ENCODE results near the gene LYRM4. TPM values are rescaled to one million over a fixed set of nuclear protein-coding genes. Genes with fewer than 3 reads are reported as not detected.

LYRM4 gene
- total RNA-seq, 1 donor from 2014 or later, result 34.4 TPM

GRCh38 chr6:5089481-5090438 is 171.0 kb downstream of the LYRM4 start:
- no peak for TF ChIP-seq CTCF (IDR thresholded peaks at IDR 0.05; ENCODE audit: unreplicated experiment)
- Mint-ChIP-seq H3K4me3 (ENCODE audit: low read depth) (no peak overlapping the region), H3K36me3 (ENCODE audit: insufficient read depth) (no peaks in the 10 kb centered on the region), H3K27ac (no peak overlapping the region), H3K27me3 (peaks cover 56% of the 10 kb centered on the region), H3K4me1 (ENCODE audit: low read depth) (peaks cover 1% of the 10 kb centered on the region), H3K9me3 (ENCODE audit: low read depth) (no peaks in the 10 kb centered on the region)
- DNase-seq (ENCODE audit: low spot score, unreplicated experiment), result no peak

- no peak overlapping the region for H3K27ac Mint-ChIP-seq
- no peak for DNase-seq (ENCODE audit: low spot score, unreplicated experiment)
- H3K4me3 Mint-ChIP-seq (ENCODE audit: low read depth), result no peak overlapping the region
- H3K9me3 Mint-ChIP-seq (ENCODE audit: low read depth), result no peaks in the 10 kb centered on the region
- H3K36me3 Mint-ChIP-seq (ENCODE audit: insufficient read depth), result no peaks in the 10 kb centered on the region
- TF ChIP-seq CTCF (IDR thresholded peaks at IDR 0.05; ENCODE audit: unreplicated experiment), result no peak
- peaks cover 59% of the 10 kb centered on the region for H3K27me3 Mint-ChIP-seq
- H3K4me1 Mint-ChIP-seq (ENCODE audit: low read depth), result peaks cover 2% of the 10 kb centered on the region
These were observed 172.0 kb downstream of the LYRM4 start for GRCh38 chr6:5088780-5089179.

- H3K4me3 Mint-ChIP-seq (ENCODE audit: low read depth), result no peak overlapping the region
- no peaks in the 10 kb centered on the region for H3K36me3 Mint-ChIP-seq (ENCODE audit: insufficient read depth)
- H3K4me1 Mint-ChIP-seq (ENCODE audit: low read depth), result peaks cover 2% of the 10 kb centered on the region
- TF ChIP-seq CTCF (IDR thresholded peaks at IDR 0.05; ENCODE audit: unreplicated experiment), result no peak
- peaks cover 67% of the 10 kb centered on the region for H3K27me3 Mint-ChIP-seq
- no peak overlapping the region for H3K27ac Mint-ChIP-seq
- no peak for DNase-seq (ENCODE audit: low spot score, unreplicated experiment)
- H3K9me3 Mint-ChIP-seq (ENCODE audit: low read depth), result no peaks in the 10 kb centered on the region
These were observed 173.4 kb downstream of the LYRM4 start for GRCh38 chr6:5087389-5087788.

GRCh38 chr6:5086294-5086890 is 174.4 kb downstream of the LYRM4 start:
- no peak overlapping the region for H3K27ac Mint-ChIP-seq
- peaks cover 2% of the 10 kb centered on the region for H3K4me1 Mint-ChIP-seq (ENCODE audit: low read depth)
- DNase-seq (ENCODE audit: low spot score, unreplicated experiment), result no peak
- H3K27me3 Mint-ChIP-seq, result peaks cover 70% of the 10 kb centered on the region
- peak overlapping the region; percentile 14 for H3K4me3 Mint-ChIP-seq (ENCODE audit: low read depth)
- H3K9me3 Mint-ChIP-seq (ENCODE audit: low read depth), result no peaks in the 10 kb centered on the region
- TF ChIP-seq CTCF (IDR thresholded peaks at IDR 0.05; ENCODE audit: unreplicated experiment), result no peak
- no peaks in the 10 kb centered on the region for H3K36me3 Mint-ChIP-seq (ENCODE audit: insufficient read depth)

GRCh38 chr6:5085648-5086293 is 175.0 kb downstream of the LYRM4 start:
- H3K4me3 Mint-ChIP-seq (ENCODE audit: low read depth), result peak overlapping the region; percentile 57

More at GRCh38 chr6:5085648-5086293, 175.0 kb downstream of the LYRM4 start:
- Mint-ChIP-seq H3K36me3 (ENCODE audit: insufficient read depth) (no peaks in the 10 kb centered on the region), H3K9me3 (ENCODE audit: low read depth) (no peaks in the 10 kb centered on the region), H3K27me3 (peaks cover 69% of the 10 kb centered on the region), H3K4me1 (ENCODE audit: low read depth) (peaks cover 2% of the 10 kb centered on the region), H3K27ac (no peak overlapping the region)
- no peak for TF ChIP-seq CTCF (IDR thresholded peaks at IDR 0.05; ENCODE audit: unreplicated experiment)
- DNase-seq (ENCODE audit: low spot score, unreplicated experiment), result peak; percentile 39
